Heart left ventricle (tissue), 16 donors: ENCODE results near the gene APBB1. TPM values are rescaled to one million over a fixed set of nuclear protein-coding genes. Genes with fewer than 3 reads are reported as not detected.

Experiments used
- ATAC-seq, 4 donors: fragments of 200-7000 bp; cut with Tn5 transposase; one replicate each; pipeline ENCODE4 v1.9.1; 2020 to 2022; ENCODE audit warnings: moderate library complexity in 4 of 4, mild to moderate bottlenecking in 3 of 4, moderate number of reproducible peaks in 1 of 4
- DNase-seq, 5 donors: peaks; one replicate each; pipeline ENCODE4 v3.0.0-alpha.2; 2020
- H3K27ac ChIP-seq, 12 donors: fragments of 200-600 bp; sonication (generic) in 4 of 12; one replicate each; pipeline versions ENCODE4 v1.5.0 to v1.8.0; 2016 to 2022; ENCODE audit warnings: mild to moderate bottlenecking in 2 of 12
- H3K27me3 ChIP-seq, 9 donors: fragments of 200-600 bp; sonication (generic) in 2 of 9; one replicate each; pipeline versions ENCODE4 v1.5.1 to v1.8.0; 2016 to 2022; ENCODE audit warnings: mild to moderate bottlenecking in 3 of 9
- H3K36me3 ChIP-seq, 9 donors: fragments of 200-600 bp; sonication (generic) in 2 of 9; one replicate each; pipeline versions ENCODE4 v1.5.0 to v1.8.0; 2018 to 2022; ENCODE audit warnings: mild to moderate bottlenecking in 2 of 9
- H3K4me1 ChIP-seq, 12 donors: fragments of 200-600 bp; sonication (generic) in 4 of 12; one replicate each; pipeline versions ENCODE4 v1.5.0 to v1.8.0; 2016 to 2022; ENCODE audit warnings: mild to moderate bottlenecking in 3 of 12
- H3K4me3 ChIP-seq, 12 donors: fragments of 200-600 bp; sonication (generic) in 4 of 12; one replicate each; pipeline versions ENCODE4 v1.5.0 to v1.8.0; 2017 to 2022; ENCODE audit warnings: mild to moderate bottlenecking in 9 of 12, moderate library complexity in 4 of 12
- H3K9me3 ChIP-seq, 12 donors: fragments of 200-600 bp; sonication (generic) in 4 of 12; one replicate each; pipeline versions ENCODE4 v1.5.0 to v1.8.0; 2016 to 2022; ENCODE audit warnings: mild to moderate bottlenecking in 1 of 12
- CTCF ChIP-seq, 12 donors: fragments of 200-600 bp; sonication (generic) in 4 of 12; IDR thresholded peaks; one replicate each; pipeline versions ENCODE4 v1.5.0 to v1.8.0; 2018 to 2022; ENCODE audit warnings: antibody characterized with exemption in 12 of 12, mild to moderate bottlenecking in 5 of 12
- POLR2A ChIP-seq, 2 donors: fragments of 450-650 bp; IDR thresholded peaks; one replicate each; pipeline ENCODE4 v1.6.1; 2017; ENCODE audit warnings: antibody characterized with exemption in 2 of 2, mild to moderate bottlenecking in 2 of 2, moderate library complexity in 2 of 2
- whole genome bisulfite sequencing, 4 donors: extraction: QIAGEN DNeasy Blood & Tissue Kit in 2 of 4; methylation state at CpG; one replicate each; pipeline versions ENCODE4 v1.1.5 to v1.1.7; 2013 to 2018; 5-methylcytosine and 5-hydroxymethylcytosine counted together
- intact Hi-C, 10 donors: fragments of 100-400 bp; cut with DNase I; formaldehyde crosslinking; loops; one replicate each; pipeline versions ENCODE4 v1.11.1 to v1.14.2; 2022
- long read RNA-seq, 3 donors: library from polyadenylated mRNA; unstranded; transcript quantifications; one replicate each; pipeline ENCODE4 v2.0.0, GENCODE V29; 2020 to 2021
- polyA plus RNA-seq, 2 donors: library from polyadenylated mRNA; stranded (reverse); fragments of 200-250 nt; gene quantifications; one replicate each; pipeline ENCODE4 v1.2.3, GENCODE V29; 2013
- total RNA-seq, 9 donors: library from RNA; depleted of rRNA in 2 of 9; stranded (reverse); fragments of >200 nt in 2 of 9; fragmentation: NEBNext Ultra II Directional in 3 of 9; extraction: Animal tissue kit (Norgen Biotek cat#: 25700) in 3 of 9; gene quantifications; one replicate each; pipeline versions ENCODE4 v1.1.0 to v1.2.4, GENCODE V29; 2016 to 2023
- donor health status: ischemic (EF 13 %, LVEDD 7.1; RV severe dilation, severe dysfunction).
- donor health status: healthy with polysubstance abuse.
- donor health status: DM: no; HTN: yes; CAD: no.
- donor health status: DM: no; HTN: no; CAD: no.
- donor health status: ischemic (EF 25% LVEDD 6.9; RV normal size, moderate dysfunction).
- donor health status: ischemic (EF 25% LVEDD 5.7; RV mildly dilated, moderate dysfunction).
- donor health status: healthy.
- donor health status: DM: yes; HTN: yes; CAD: no.
- donor health status: ischemic (EF 35%, LVEDD 5.7; RV mildly dilated, moderate dysfunction).
- donor health status: nonischemic (EF 11% LVEDD 7.7; RV severe dilation, severe dysfunction).
- donor health status: DM: yes; HTN: yes; CAD: no.
- donor health status: PGD.
- donor health status: ischemic (EF 29% LVEDD 5.4; RV normal size, mild dysfunction).
- donor health status: nonischemic (EF 23%, LVEDD 6.1; RV moderate dilation, normal function).

APBB1 gene
- total RNA-seq (100 to 1,000 TPM in 2 of 9 donors, 10 to 100 TPM in 7; 50.3 to 101 (median 83.5) TPM), polyA plus RNA-seq (100 to 1,000 TPM in 1 of 2 donors, 10 to 100 TPM in 1; 69.5 to 103 TPM)
- long read RNA-seq, donor 1, transcript APBB1-201 (14 exons, 2,636 nt) = major isoform, 190 of 304 reads
- long read RNA-seq, donor 1, transcript APBB1-203 (14 exons, 2,684 nt) = minor isoform, 16 of 304 reads
- long read RNA-seq, donor 1, transcript APBB1-205 (3 exons, 1,229 nt) = minor isoform, 5 of 304 reads
- long read RNA-seq, donor 1, transcript APBB1-202 (14 exons, 2,619 nt) = minor isoform, 12 of 304 reads
- long read RNA-seq, donor 1, partial matches to known transcripts = 53 of 304 reads
- long read RNA-seq, donor 1, other reads (novel, unspliced or antisense) = 26 of 304 reads
- long read RNA-seq, donor 2, transcript APBB1-203 (14 exons, 2,684 nt) = minor isoform, 48 of 1,078 reads
- long read RNA-seq, donor 2, transcript APBB1-201 (14 exons, 2,636 nt) = major isoform, 745 of 1,078 reads
- long read RNA-seq, donor 2, transcript APBB1-202 (14 exons, 2,619 nt) = minor isoform, 50 of 1,078 reads
- long read RNA-seq, donor 2, partial matches to known transcripts = 128 of 1,078 reads
- long read RNA-seq, donor 2, other reads (novel, unspliced or antisense) = 103 of 1,078 reads
- long read RNA-seq, donor 3, transcript APBB1-202 (14 exons, 2,619 nt) = minor isoform, 17 of 295 reads
- long read RNA-seq, donor 3, transcript APBB1-203 (14 exons, 2,684 nt) = minor isoform, 22 of 295 reads
- long read RNA-seq, donor 3, transcript APBB1-201 (14 exons, 2,636 nt) = major isoform, 178 of 295 reads
- long read RNA-seq, donor 3, partial matches to known transcripts = 35 of 295 reads
- long read RNA-seq, donor 3, other reads (novel, unspliced or antisense) = 42 of 295 reads

GRCh38 chr11:6419009-6419631 is at the start of gene APBB1:
APBB1 (minus strand) TSS chr11:6419094; CDS start chr11:6411347, 7,747 bp downstream.
- Histone ChIP-seq H3K36me3 (no peaks in the 10 kb centered on the region), H3K27ac (peak within 1 kb of the TSS; percentile 89 to 99 (median 94)), H3K27me3 (peaks cover 0 to 9% (median 0%) of the 10 kb centered on the region in 9 donors), H3K4me1 (peaks cover 0 to 40% (median 14%) of the 10 kb centered on the region in 12 donors), H3K9me3 (no peaks in the 10 kb centered on the region), H3K4me3 (peak within 1 kb of the TSS; percentile 74 to 100 (median 94))
- ATAC-seq = peak; percentile 68 to 97 (median 90)
- intact Hi-C loops = loop anchor here in 5 of 10 donors (1.0 to 5.0 kb wide), 4 partner anchors 28 to 63 kb away; partner anchors contain the start of genes SMPD1 (in 4 of the 5), ARFIP2 (in 1 of the 5) and TIMM10B (in 1 of the 5)
- DNase-seq = peak; percentile 65 to 85 (median 78)
- 0 to 1% (median 0%) methylated on average over 9 to 75 of the region's 75 CpGs for WGBS, 4 donors
- TF ChIP-seq POLR2A (IDR thresholded peaks at IDR 0.05) (peak; percentile 1 to 75), CTCF (IDR thresholded peaks at IDR 0.05) (peak in 5 of 12 donors; percentile 8 to 20 (median 16))

DNA sequence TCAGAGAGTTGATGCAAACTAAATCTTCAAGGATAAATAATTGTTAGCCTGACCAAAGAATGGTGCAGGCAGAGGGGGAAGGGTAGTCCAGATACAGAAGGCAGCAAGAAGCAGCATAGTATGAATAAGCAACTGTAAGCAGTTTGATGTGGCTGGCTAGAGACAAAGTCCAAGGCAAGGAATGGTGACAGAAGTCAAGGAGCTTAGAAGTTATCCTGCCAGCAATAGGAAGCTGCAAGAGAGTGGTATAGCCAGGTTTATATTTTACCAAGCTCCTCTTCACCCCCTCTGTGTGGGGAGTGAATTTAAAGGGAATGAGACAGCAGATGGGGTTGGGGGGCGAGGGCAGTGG is 40.2 kb upstream of the APBB1 start:
- intact Hi-C loops = no loop called here
- peaks cover 0 to 97% (median 82%) of the 10 kb centered on the region in 9 donors for H3K36me3 ChIP-seq
- H3K4me3 ChIP-seq = no peak overlapping the region
- H3K27ac ChIP-seq = no peak overlapping the region
- no peaks in the 10 kb centered on the region for H3K4me1 ChIP-seq
- TF ChIP-seq CTCF (IDR thresholded peaks at IDR 0.05) = no peak
- TF ChIP-seq POLR2A (IDR thresholded peaks at IDR 0.05) = no peak
- 88 to 97% (median 95%) methylated on average over 1 of the region's 1 CpG for WGBS, 4 donors
- ATAC-seq (no peak), DNase-seq (no peak)
- no peaks in the 10 kb centered on the region for H3K27me3 ChIP-seq
- no peaks in the 10 kb centered on the region for H3K9me3 ChIP-seq

DNA sequence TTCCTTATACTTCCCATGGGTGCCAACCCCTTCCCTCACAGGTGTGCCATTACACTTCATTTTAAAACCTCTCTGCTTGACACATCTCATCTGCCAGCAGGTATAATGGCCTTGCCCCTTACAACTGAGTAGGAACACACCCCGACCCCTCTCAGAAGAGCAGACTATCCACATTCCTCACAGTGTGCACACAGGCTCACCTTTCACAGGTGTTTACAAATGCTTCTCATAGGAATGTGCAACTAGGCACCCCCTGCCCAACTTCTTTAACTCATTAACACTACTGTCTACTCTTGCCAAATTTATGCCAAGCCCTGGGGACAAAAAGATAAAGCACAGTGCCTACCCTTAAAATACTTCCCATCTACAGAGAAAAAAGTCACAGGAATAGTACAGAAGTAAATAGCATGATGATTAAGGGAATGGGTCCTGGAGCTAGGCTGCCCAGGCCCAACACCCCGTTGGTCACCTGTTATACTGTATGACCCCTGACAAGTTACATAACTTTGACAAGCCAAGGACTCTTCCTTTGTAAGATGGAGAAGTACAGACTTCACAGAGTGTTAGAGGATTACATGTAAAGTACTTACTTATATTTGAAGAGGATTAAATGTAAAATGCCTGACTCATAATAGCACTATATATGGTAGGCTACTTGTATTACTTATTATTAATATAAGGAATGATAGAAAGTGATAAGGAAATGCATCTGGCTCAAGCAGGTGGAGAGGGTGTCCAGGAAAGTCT is 39.6 kb upstream of the APBB1 start:
- TF ChIP-seq CTCF (IDR thresholded peaks at IDR 0.05) (no peak), POLR2A (IDR thresholded peaks at IDR 0.05) (no peak)
- Histone ChIP-seq H3K27ac (no peak overlapping the region), H3K4me3 (no peak overlapping the region), H3K27me3 (no peaks in the 10 kb centered on the region), H3K36me3 (peaks cover 0 to 97% (median 82%) of the 10 kb centered on the region in 9 donors), H3K9me3 (no peaks in the 10 kb centered on the region), H3K4me1 (no peaks in the 10 kb centered on the region)
- no peak for ATAC-seq
- no peak for DNase-seq
- intact Hi-C loops = no loop called here
- WGBS, 4 donors = 86 to 92% (median 89%) methylated on average over 2 of the region's 2 CpGs
